Bone marrow (tissue), 2 donors: ENCODE results near the gene KIAA0232.
A peak's percentile ranks its signal among the peaks of the same experiment; 100 is the strongest.
"Not testable (repeated sequence)": the region's sequence is repeated elsewhere in the genome, so short reads cannot be mapped to it uniquely, and the experiment has no call there.

Experiments
- DNase-seq, 2 donors: peaks; one replicate each; lab custom pipeline; 2025; lab: John Stamatoyannopoulos, UW

KIAA0232 gene

DNA sequence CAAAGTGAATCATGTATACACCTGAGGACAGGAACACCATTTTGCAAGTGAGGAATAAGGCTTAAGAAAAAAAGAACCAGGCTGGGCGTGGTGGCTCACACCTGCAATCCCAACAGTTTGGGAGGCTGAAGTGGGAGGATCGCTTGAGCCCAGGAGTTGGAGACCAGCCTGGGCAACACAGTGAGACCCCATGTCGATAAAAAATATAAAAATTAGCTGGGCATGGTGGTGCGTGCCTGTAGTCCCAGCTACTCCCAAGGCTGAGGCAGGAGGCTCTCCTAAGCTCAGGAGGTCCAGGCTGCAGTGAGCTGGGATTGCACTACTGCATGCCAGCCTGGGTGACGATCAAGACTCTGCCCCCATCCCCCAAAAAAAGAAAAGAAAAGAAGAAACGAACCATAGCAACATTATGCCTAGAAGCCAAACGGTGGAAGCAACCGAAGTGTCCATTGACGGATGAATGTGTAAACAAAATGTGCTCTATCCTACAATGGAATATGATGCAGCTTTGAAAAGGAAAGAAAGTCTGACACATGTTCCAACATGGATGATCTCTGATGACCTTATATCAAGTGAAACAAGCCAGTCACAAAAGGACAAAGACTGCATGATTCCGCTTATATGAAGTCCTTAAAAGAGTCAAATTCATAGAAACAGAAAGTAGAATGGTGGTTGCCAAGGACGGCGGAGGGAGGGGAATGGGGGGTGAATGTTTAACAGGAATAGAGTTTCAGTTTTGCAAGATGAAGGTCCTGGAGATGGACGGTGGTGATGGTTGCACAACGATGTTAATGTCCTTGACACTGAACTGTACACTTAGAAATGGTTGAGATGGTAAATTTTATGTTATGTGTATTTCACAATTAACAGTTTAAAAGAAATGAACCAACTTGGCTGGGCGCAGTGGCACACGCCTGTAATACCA is 8.6 kb upstream of the KIAA0232 start:
- DNase-seq: no peak

- DNase-seq: no peak
These were observed 6.8 kb upstream of the KIAA0232 start for GRCh38 chr4:6775746-6776145.

DNA sequence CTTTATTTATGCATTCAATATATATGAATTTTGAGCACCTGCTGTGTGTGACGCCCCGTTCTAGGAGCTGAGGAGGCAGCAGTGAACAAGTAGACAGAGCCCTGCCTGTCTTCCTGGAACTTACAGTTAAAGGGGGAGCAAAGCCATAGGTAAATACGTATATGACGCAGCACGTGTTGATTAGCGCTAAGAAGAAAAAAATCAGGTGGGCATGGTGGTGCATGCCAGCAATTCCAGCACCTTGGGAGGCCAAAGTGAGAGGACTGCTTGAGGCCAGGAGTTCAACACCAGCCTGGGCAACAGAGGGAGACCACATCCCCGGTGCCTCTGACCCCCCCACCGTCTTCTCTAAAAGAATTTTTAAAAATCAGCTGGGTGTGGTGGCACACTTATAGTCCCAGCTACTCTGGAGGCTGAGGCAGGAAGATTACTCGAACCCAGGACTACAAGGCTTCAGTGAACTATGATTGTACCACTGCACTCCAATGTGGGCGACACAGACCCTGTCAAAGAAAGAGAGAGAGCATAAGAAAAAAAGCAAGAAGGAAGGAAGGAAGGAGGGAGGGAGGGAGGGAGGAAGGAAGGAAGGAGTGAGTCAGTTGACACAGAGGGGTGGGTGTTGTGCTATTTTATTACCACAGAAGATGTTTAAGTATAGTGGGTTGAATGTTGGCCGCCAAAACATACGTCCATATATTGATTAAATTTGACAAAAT is 5.4 kb upstream of the KIAA0232 start:
- DNase-seq: no peak

- DNase-seq: no peak
These were observed 4.8 kb upstream of the KIAA0232 start for GRCh38 chr4:6777636-6778281.

DNA sequence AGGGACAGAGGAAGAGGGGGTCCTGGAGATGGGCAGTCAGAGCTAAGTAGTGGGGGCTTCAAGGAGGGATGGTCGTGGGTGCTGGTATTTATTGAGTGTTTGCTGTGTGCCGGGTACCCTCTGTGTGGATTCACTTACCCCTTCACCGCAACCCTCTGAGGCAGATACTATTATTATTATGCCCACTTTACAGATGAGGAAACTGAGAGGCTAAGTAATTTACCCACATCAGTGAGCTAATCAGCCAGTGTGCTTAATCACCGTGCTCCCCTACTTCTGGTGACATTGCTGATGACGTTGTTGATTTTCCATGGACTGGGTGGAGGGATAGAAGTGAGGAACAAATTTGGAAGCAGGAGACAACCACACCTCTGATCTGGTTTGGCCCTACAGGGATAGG is 4.1 kb upstream of the KIAA0232 start:
- no peak for DNase-seq

- no peak for DNase-seq
These were observed 2.6 kb upstream of the KIAA0232 start for GRCh38 chr4:6779667-6780565.

DNA sequence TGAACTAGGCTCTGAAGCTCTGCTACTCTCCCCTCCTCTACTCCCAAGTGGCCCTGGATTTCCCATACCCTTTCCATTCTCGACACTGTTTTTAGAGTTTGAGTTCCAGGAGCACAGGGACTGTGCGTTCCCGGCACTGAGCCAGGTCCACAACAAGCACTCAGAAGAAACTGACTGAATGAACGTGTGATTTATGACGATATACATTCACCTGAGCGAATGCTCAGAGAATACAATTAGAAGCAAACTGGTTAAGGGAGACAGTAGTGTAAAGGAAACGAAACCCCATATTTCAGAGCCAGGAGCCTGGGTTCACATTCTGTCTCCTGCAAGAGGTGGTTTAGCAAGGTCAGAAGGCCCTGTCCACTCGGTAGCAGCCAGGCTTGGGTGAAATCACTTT is 1.4 kb upstream of the KIAA0232 start:
- DNase-seq: no peak

DNA sequence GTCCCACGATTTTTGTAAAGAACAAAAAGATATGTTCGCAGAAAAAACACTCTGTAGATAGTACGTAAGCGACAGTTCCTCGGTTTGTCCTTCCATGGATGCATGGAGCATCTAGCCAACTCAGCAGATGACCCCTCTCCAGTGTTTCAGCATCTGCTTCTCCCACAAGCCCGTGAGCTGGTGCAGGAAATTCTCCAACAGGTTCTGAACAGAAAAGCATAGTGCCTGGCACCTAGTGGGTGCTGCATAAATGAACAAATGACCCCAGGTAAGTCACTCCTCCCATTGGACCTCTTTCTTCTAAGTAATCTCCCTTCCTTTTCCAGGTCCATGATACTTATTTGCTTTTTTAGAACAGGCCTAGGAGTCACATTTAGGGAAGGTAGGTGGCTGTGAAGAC is 966 bp upstream of the KIAA0232 start:
- DNase-seq: no peak

GRCh38 chr4:6782846-6783110 is 251 bp downstream of the KIAA0232 start:
- peak in 1 of 2 donors; percentile 66 for DNase-seq

- peak; percentile 58 to 79 for DNase-seq
These were observed 819 bp downstream of the KIAA0232 start for GRCh38 chr4:6783111-6783981.

- DNase-seq: no peak
These were observed 3.0 kb downstream of the KIAA0232 start for GRCh38 chr4:6785572-6785925.

- DNase-seq: no peak
These were observed 5.6 kb downstream of the KIAA0232 start for GRCh38 chr4:6788123-6788522.

GRCh38 chr4:6791245-6791644 is 8.7 kb downstream of the KIAA0232 start:
- not testable (repeated sequence) for DNase-seq

GRCh38 chr4:6791796-6792195 is 9.3 kb downstream of the KIAA0232 start:
- not testable (repeated sequence) for DNase-seq

DNA sequence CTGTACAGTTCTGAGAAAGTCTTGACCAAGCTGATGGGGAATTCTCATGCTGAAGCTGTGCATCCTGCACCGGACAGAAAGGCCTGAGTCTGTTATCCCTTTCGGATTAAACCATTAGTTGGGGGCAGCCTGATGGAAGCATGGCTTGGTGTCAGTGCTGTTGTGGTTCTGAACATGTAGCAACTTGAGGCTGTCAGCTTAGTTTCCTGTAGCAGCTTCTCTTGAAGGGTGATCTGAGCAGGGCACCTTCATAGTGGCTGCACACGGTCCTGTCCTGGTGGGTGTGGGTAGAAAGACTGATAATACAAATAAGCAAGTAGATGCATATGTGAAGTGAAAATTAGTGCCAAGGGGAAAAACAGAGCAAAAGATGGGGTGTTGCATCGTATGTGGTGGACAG is 11.7 kb downstream of the KIAA0232 start:
- no peak for DNase-seq

DNA sequence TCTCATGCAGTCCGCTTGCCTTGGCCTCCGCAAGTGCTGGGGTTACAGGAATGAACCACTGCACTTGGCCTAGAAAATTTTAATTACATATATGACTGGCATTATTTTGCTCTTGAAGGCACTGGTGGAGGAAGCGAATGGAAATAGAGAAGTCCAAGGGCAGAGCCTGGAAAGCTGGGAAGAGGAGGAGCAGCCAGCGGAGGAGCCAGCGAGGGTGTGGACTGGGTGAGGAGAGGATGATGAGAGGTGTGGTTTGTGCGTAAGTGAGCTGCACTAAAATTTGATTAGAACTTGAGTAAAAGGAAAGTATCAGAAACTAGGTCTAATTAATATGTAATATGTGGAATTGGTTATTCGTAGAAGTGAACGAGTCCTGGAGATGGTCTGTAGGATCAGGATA is 13.3 kb downstream of the KIAA0232 start:
- DNase-seq: no peak

DNA sequence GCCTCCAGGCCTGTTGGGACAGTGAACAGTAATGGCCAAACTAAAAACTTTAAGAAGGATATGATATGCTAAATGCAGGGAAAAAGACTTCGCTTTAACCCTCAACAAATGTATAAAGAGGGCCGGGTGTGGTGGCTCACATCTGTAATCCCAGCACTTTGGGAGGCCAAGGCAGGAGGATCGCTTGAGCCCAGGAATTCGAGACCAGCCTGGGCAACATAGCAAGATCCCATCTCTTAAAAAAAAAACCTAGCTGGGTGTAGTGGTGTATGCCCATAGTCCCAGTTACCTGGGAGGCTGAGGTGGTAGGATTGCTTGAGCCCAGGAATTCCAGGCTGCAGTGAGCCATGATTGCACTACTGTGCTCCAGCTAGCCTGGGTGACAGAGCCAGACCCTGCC is 14.8 kb downstream of the KIAA0232 start:
- DNase-seq: not testable (repeated sequence)

GRCh38 chr4:6799091-6799490 is 16.6 kb downstream of the KIAA0232 start:
- DNase-seq: no peak

GRCh38 chr4:6802025-6802424 is 19.5 kb downstream of the KIAA0232 start:
- no peak for DNase-seq

GRCh38 chr4:6802626-6803025 is 20.1 kb downstream of the KIAA0232 start:
- no peak for DNase-seq

GRCh38 chr4:6803246-6803645 is 20.7 kb downstream of the KIAA0232 start:
- no peak for DNase-seq
